ENCODE results near the gene SLX4IP.
A peak's percentile ranks its signal among the peaks of the same experiment; 100 is the strongest.

SLX4IP gene

DNA sequence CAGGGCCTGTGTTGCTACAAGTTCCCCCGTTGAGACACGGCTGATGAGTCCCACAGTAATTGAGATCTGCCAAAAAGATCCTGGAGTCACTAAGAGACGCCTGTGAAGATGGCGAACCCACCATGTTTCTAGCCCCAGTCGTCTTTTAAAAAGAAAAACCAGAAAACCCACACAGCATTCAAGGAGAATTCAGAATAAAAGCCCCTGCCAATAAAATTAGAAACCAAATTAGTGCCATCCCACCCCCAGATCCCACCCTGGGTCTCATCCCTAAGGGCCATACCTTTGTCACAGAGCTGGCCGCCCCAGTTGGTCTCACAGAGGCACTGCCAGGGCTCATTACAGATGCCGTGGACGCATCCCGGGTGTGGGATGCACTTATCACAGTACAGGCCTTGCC, 217.1 kb downstream of the SLX4IP start:
- DNase-seq (ENCODE audit: low read depth), result no peak
- H3K4me3 ChIP-seq (ENCODE audit: low read depth, low read length), result no peak overlapping the region
- TF ChIP-seq, protein P1, sequence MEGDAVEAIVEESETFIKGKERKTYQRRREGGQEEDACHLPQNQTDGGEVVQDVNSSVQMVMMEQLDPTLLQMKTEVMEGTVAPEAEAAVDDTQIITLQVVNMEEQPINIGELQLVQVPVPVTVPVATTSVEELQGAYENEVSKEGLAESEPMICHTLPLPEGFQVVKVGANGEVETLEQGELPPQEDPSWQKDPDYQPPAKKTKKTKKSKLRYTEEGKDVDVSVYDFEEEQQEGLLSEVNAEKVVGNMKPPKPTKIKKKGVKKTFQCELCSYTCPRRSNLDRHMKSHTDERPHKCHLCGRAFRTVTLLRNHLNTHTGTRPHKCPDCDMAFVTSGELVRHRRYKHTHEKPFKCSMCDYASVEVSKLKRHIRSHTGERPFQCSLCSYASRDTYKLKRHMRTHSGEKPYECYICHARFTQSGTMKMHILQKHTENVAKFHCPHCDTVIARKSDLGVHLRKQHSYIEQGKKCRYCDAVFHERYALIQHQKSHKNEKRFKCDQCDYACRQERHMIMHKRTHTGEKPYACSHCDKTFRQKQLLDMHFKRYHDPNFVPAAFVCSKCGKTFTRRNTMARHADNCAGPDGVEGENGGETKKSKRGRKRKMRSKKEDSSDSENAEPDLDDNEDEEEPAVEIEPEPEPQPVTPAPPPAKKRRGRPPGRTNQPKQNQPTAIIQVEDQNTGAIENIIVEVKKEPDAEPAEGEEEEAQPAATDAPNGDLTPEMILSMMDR (IDR thresholded peaks at IDR 0.05; ENCODE audit: control insufficient read depth, extremely low read depth, insufficient read depth), result no peak

DNA sequence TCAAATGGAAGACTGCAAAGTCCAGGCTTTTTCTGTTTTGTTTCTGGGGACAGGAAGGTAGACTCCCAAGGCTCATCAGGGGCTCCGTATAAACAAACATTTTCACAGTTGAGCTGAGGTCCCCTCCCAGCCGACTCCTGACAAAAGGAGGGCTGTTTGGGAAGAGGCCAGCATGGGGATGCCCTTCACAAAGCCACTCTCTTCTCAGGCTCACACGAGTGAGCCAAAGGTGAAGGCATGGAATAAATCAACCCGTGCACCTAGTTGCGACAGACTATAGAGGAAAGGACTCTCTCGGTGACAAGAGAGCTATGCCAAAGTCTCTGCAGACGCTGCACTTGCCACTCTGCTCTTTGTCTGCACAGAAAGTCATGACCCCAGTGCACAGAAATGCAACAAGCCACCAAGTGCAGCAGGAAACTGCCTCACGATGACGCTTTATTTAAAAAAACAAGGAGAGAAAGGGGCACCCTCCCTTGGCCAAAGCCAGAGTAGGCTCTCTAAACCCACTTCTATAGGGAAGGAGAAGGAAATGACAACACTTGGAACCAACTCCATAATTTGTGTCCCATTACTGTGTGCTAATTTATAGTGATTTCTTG, 217.7 kb downstream of the SLX4IP start:
- no peak overlapping the region for H3K4me3 ChIP-seq (ENCODE audit: low read depth, low read length)
- no peak for DNase-seq (ENCODE audit: low read depth)
- TF ChIP-seq, protein P1 (IDR thresholded peaks at IDR 0.05; ENCODE audit: control insufficient read depth, extremely low read depth, insufficient read depth), result no peak

DNA sequence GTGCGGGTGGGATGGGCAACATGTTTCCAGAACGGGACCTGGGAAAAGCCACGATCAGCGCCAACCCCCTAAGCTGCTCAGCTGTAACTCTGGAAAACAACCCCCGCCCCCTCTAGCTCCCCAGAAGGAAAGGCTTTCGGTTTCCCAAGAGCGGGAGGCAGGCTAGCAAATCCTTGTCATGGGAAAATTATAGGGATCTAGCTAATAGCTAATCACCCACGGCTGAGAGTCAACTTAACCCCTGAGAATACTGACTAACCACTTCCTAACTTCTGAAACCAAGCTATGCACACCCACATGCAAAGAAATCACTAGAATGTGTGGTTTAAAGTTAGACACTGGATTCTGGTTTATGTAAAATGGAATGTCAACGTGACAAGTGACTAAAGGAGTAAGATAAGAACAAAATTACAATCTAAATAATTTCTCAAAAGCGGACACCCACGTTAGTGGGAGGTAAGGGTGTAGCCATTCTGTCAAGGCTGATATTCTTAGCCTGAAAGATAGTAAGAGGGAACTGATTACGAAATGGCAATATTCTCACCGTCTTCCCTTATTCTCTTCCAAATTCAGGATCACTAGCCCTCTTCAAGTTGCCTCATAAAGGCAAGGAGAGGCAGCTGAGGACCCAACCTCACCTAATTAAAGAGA, 218.6 kb downstream of the SLX4IP start:
- no peak overlapping the region for H3K4me3 ChIP-seq (ENCODE audit: low read depth, low read length)
- DNase-seq (ENCODE audit: low read depth), result no peak
- TF ChIP-seq, protein P1 (IDR thresholded peaks at IDR 0.05; ENCODE audit: control insufficient read depth, extremely low read depth, insufficient read depth), result no peak

DNA sequence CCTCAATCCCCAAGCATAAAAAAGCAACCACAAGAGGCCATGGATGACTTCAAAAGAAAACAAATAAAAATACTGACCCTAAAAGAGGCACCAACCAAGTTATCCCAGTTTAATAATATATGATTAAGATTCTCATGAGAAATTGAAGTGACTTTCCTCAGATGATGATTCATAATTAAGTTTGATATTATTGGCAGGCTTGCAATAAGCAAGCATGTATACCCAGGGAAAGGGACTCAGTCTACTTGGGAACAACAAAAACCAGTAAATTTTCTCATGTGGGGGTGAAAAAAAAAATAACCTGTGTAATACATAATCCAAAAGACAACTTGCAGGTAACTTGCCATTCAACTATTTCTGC, 219.1 kb downstream of the SLX4IP start:
- no peak for DNase-seq (ENCODE audit: low read depth)
- H3K4me3 ChIP-seq (ENCODE audit: low read depth, low read length), result no peak overlapping the region
- TF ChIP-seq, protein P1 (IDR thresholded peaks at IDR 0.05; ENCODE audit: control insufficient read depth, extremely low read depth, insufficient read depth), result no peak

DNA sequence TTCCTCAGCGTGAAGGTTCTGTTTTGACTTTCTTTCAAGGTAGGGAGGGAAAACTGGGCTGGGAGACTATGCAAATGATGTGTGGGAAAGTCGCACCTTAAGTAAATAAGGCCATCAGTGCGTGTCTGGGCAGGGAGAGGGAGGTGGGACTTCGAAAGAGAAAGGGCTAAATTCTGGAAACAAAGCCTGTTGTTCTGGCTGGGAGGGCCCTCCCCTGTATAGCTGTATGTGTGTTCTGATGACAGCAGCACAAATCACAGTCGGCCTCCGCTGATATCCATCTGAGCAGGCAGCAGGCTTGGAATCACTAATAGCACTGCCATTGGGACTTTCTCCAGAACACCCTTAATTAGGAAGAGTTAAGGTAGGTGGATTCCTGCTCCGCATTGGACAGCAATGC, 219.5 kb downstream of the SLX4IP start:
- peak; percentile 62 for DNase-seq (ENCODE audit: low read depth)
- TF ChIP-seq, protein P1 (IDR thresholded peaks at IDR 0.05; ENCODE audit: control insufficient read depth, extremely low read depth, insufficient read depth), result no peak
- no peak overlapping the region for H3K4me3 ChIP-seq (ENCODE audit: low read depth, low read length)

DNA sequence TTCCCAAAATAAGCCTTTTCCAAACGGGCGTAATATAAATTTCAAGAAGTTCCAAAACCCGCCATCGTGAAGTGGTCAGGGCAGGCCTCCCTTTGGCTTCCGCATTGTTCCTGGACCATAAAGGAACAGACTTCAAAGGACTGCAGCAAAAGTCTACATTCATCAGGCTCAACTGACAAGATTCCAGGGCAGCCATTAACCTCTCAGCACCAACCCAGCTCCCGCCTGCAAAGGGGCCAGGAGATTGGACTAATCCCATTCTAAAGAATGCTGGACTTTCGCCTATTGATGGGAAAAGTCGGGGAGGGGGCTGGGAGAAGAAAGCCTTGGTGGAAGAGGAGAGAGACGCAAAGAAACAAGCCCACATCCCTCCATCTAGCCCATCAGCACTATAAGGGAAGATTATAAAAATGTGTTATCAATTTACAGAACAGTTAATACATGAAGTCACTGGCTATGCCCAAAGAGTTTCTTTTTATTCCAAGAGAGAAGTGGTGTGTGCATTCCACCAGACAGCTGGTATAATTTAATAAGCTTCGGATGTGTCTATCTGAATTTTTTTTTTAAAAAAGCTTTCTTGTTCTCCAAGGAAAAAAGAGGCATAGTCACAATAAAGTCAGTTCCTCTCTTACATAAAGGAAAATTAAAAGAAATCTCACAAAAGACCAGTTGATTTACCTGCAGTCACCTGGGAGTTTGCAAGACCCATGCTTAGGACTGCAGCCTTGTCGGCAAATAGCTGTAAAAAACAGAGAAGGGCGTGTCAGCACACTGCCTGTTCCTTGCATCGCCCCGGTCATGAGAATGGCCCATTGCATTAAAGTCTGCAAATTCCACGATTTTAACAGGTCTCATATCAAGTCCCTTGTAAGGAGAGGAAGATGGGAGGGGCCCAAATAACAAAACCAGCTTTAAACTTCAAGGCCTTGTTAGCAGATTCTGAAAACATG, 220.9 kb downstream of the SLX4IP start:
- no peak for DNase-seq (ENCODE audit: low read depth)
- H3K4me3 ChIP-seq (ENCODE audit: low read depth, low read length), result no peak overlapping the region
- TF ChIP-seq, protein P1 (IDR thresholded peaks at IDR 0.05; ENCODE audit: control insufficient read depth, extremely low read depth, insufficient read depth), result no peak

Measured in LNCaP clone FGC (cell line).